HL-60/S4 treated with phorbol 12-myristate 13-acetate at 8.2 ng/mL for 4 days and 3 days (cell line): Measurements from ENCODE around the gene FTCD.
"Not testable (repeated sequence)": the region's sequence is repeated elsewhere in the genome, so short reads cannot be mapped to it uniquely, and the experiment has no call there.

Experiments used
- in situ Hi-C: fragments of 300-500 bp; cut with MboI; formaldehyde crosslinking; loops from 2 replicates; pipeline ENCODE4 v1.15.0; 2022; ENCODE audit warnings: low sequenced_read_pairs

FTCD gene

DNA sequence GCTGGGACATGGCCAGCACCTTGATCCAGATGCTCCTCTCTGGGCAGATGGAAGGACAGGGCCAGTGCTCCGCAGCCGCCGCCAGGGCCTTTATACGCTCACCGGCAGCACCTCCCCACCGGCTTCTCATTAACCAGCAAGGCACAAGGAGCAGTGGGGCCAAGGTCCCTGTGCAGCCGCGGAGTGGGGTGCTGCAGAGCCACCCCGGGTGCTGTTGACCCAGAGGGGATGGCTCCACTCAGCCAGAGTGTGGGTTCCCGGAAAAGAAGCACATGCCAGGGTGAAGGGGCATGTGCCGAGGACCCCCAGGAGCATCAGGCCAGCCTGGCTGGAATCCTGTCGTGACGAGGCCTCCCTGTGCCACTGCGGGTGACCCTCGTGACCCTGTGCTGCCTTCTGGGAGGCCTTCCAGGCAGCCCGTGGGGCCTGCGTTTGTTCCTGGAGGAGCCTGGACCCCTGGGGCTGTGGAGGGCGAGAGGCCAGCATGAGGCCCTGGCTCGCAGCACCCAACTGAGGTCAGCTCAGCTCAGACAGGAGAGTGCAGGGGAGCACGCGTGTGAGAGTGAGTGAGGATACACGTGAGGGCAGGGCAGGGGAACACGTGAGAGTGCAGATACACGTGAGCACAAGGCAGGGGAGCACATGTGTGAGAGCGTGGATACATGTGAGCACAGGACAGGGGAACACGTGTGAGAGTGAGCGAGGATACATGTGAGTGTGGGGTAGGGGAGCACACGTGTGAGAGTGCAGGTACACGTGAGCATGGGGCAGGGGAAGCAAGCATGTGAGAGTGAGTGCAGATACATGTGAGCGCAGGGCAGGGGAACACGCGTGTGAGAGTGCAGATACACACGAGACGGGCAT, at the start of gene FTCD:
Gene FTCD, minus strand, starts transcription at position 66 of the 864 bp plus-strand sequence. Its CDS starts 56 bp downstream, at position 10.
- in situ Hi-C loops, result no loop called here

DNA sequence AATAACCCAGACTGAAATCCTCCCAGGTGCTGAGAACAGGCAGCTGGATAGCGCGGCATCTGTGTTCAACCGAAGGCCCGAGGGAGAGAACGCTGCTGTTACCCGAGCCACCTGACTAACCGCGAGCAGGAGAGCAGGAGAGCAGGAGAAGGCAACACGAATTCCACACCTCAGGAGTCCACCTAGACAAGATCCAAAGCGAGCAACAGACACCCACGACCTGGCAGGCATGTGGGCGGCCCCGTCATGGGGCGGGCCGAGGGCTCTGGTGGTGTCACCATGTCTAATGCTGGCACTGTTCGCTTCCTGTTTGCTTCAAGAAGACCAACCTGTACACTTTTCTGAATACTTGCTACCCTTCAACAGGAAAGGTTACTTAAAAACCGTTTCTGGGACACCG, 49.8 kb upstream of the FTCD start:
- in situ Hi-C loops, result no loop called here

- in situ Hi-C loops, result no loop called here
Measured at GRCh38 chr21:46203203-46203600, 47.8 kb upstream of the FTCD start.

- in situ Hi-C loops, result no loop called here
Measured at GRCh38 chr21:46202592-46203202, 47.3 kb upstream of the FTCD start.

DNA sequence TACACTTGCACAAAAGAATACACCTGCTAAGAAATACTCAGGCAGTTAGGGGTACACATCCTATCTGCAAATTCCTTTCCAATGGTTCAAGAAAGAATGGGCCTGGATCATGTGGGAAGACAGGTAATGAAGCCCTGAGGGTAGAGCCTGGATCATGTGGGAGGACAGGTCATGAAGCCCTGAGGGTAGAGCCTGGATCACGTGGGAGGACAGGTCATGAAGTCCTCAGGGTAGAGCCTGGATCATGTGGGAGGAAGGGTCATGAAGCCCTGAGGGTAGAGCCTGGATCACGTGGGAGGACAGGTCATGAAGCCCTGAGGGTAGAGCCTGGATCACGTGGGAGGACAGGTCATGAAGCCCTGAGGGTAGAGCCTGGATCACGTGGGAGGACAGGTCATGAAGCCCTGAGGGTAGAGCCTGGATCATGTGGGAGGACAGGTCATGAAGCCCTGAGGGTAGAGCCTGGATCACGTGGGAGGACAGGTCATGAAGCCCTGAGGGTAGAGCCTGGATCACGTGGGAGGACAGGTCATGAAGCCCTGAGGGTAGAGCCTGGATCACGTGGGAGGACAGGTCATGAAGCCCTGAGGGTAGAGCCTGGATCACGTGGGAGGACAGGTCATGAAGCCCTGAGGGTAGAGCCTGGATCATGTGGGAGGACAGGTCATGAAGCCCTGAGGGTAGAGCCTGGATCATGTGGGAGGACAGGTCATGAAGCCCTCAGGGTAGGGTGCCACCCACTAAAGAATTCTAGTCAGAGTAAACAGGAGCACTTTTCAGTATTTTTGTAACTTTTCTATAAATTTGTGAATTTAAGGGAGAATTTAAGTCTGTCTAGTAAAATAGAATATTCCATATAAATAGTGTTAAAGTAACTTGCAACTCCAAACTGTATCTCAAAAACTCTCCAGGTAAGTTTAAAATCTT, 45.8 kb upstream of the FTCD start:
- in situ Hi-C loops, result not testable (repeated sequence)

DNA sequence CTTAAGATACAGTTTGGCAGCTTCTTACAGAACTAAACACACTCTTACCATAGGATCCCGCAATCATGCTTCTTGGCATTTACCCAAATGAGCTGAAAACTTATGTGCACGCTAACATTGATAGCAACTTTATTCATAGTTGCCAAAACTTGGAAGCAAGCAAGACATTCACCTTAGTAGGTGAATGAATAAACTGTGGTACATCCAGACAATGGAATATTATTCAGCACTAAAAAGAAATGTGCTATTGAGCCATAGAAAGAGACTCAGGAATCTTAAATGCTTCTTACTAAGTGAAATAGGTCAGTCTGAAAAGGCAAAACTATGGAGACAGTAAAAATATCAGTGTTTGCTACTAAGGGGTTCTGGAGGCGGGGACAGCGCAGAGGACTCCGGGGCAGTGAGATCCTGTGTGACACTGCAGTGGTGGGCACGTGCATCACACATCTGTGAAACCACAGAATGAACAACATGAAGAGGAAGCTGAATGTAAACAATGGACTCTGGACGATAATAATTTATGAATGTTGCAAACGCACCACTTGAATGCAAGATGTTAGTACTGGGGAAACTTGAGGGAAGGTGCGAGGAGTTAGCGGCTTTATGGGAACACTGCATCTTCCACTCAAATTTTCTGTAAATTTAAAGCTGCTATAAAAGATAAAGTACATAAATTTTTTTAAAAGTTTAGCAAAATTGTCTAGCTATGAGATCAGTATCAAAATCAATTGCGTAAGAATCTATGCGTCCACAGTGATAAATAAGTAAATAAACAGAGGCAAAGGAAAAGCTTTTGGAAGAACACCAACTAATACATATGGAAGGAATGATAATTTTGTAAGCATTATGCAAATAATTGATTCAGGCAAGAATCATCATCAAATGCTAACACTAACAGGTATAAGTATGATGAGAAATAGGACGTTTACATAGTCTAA, 44.3 kb upstream of the FTCD start:
- in situ Hi-C loops, result no loop called here

- in situ Hi-C loops, result no loop called here
Measured at GRCh38 chr21:46196733-46197132, 41.4 kb upstream of the FTCD start.

GRCh38 chr21:46195595-46196195, 40.3 kb upstream of the FTCD start:
- in situ Hi-C loops, result no loop called here

DNA sequence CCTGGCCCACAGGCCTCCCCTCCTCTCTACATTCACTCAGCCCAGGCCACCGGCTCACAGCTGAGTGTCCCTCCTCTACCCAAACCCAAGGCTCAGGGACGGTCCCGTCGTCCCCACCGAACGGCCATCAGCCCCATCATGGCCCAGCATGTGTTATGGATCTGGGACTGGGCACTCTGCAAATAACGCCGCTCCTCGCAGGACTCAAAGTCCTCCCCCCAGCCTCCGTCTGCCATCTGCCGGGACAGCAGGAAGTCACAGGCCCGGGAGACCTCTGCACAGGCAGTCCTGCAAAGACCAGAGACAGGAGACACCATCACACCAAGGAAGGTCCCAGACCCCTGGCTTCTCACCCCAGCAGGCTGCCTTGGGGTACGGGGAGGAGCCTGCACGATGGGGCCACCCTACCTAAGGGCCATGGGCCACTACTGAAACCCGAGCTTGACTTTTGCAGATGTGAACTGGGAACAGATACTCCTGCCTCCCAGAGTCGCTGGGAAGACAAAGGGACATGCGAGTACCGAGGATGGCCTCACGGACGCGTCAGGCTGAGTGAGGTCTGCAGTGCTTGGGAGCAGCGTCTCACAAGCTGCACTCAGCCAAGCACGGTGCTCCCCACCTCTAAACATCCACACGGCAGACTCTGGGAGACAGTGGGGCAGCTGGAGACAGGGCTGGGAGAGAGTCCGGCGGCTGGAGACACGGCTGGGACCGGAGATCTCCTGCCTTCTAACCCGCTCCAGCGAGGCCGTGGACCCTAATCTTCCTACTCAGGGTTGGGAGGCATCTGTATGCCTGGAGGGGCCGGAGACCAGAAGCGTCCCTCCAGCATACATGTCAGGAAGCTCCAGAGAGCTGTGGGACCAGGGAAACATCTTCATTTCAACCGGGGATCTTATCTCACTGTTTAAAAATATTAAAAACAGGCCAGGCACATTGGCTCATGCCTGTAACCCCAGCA, 39.3 kb upstream of the FTCD start:
- in situ Hi-C loops, result no loop called here

DNA sequence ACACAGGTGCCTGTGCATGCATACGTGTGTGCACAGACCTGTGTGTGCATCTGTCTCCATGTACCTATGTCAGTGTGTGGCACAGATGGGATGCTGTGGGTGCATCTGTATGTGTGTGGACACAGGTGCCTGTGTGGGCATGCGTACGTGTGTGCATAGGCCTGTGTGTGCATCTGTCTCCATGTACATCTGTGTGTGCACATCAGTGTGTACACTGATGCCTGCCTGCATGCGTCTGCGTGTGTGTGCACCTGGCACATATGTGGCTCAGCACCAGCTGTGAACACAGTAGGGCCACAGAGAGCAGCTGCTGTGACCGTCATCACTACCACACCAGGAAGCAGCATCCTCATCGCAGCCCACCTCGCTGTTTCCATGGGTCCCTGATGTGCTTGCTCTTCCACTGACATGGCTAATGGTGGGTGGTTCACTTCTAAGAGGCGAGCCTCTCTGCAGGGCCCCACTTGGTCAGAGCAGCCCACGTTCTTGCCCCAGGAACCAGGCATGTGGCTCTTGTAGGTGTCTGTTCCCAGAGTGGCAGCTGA, 38.5 kb upstream of the FTCD start:
- in situ Hi-C loops, result no loop called here

- in situ Hi-C loops, result no loop called here
Measured at GRCh38 chr21:46191686-46192575, 36.6 kb upstream of the FTCD start.

DNA sequence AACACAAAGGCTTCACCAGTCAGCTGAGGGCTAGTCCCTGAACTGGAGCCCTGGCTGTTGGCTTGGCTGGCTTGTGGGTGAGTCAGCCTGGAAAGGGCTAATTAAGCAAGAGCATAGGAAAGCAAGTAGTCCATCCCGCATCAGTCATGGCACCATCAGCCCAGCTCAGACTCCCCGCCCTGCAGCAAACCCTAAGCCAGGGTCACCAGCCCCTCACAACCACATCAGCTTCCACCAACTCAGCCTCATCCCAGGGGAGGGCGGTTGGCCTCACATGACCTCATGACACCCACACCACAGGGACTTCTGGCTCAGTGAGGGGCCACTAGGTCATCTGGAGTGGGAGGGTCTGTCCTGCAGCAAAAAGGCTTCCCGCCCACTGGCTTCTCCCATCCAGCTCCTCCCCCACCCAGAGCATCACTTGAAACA, 35.9 kb upstream of the FTCD start:
- in situ Hi-C loops, result no loop called here

DNA sequence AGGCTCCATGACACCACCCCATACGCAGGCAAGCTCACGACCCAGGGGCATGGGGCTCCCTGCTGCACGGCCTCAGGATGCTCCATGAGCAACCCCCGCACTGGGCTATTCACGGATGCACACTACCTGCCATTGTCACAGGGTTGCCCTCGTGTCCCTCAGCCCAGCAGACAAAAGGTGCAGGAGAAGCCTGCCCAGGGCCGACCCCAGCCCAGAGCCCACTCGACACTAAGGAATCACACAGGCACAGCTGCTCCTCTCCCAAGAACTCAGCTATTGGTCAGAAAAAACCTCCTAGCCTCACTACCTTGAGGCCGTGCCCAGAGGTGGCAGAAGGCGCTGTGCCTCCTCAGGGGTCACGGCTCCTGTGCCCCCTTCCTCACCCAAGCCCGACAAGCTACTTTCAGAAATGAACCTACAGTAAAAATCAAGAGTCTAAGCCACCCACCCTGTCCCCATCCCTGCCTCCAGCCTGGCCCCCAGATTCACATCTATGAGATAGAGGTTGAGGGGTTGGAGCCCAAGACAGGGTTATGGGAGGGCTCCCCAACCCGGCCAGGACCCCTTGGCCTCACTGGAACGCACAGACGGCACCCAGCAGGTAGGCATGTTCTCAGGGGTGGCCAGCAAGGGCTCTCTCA, 35.2 kb upstream of the FTCD start:
- in situ Hi-C loops, result no loop called here

- in situ Hi-C loops, result no loop called here
Measured at GRCh38 chr21:46189959-46190490, 34.6 kb upstream of the FTCD start.

DNA sequence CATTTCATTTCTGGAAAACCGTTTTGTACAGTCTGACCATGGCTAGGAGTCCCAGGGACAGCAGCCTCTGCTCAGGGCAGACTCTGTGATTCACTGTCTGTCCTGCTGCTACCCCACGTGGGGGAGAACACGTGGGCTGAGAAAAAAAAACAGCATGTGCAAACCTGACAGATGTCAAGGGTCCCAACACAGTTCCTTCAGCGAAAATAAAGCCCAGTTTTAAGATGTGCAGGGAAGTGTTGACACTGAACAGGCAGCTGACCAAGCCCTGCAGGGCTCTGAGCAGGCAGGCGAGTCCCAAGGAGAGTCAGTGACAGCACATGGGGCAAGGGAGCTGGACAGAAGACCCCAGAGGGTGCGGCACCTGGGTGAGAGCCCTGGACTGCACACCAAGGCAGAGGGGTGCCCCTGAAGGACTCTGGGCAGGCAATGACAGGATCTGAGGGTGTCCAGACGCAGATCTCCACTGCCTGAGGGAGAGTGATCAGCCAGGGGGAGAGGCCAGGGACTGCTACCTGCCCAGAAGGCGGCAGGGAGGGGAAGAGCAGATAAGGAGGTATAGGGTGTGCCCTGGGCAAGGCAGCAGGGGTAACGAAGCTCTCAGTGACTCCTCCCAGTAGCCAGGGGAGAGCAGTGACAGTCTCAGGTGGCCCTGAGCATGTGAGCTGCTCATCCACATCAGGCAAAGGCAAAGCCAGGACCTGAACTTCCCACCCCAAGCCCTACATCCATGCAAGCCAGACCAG, 34.0 kb upstream of the FTCD start:
- in situ Hi-C loops, result no loop called here
